NCI-H2227 (cell line): ENCODE data around the gene EDC3.
"Not testable (repeated sequence)": the region's sequence is repeated elsewhere in the genome, so short reads cannot be mapped to it uniquely, and the experiment has no call there.

ENCODE experiments used
- DNase-seq: peaks from one replicate; lab custom pipeline; 2025; ENCODE audit not compliant: unreplicated experiment; lab: John Stamatoyannopoulos, UW

The EDC3 gene

DNA sequence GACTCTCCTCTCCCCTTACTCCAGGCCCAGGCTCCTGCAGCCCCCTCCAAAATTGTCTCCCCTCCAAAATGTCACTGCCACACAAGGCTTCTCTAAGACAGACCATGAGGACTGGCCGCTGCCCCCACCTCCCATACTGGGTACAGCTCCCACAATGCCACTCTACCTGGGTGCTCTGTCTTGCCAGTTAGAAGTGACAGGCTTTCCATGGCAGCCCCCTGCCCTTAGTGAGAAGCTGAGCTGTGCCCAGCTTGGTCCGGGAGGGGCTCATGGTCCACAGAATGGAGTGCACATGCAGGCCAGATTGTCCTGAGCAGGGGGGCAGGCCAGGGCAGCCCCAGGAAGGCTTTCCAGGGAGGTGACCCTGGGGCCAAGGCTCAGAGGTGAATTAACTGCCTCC lies 83.1 kb downstream of the EDC3 start:
- no peak for DNase-seq

DNA sequence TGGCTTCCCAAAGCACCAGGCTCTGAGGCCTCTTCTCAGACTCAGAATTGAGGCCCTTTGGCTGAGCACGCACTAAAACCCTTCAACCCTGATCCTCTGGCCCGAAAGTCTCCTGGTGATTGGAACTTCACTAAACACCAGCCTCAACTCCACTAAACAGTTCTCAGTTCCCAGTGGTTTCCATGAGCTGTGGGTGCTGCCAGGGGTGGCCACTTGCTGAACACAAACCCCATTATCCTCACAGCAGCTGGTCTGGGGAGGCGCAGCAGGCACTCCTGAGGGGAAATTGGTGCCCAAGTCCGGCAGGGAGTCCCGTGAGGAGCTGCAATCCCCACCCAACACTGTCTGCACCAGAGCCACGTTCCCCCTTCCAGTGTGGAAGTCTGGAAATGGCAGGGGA lies 84.0 kb downstream of the EDC3 start:
- no peak for DNase-seq

DNA sequence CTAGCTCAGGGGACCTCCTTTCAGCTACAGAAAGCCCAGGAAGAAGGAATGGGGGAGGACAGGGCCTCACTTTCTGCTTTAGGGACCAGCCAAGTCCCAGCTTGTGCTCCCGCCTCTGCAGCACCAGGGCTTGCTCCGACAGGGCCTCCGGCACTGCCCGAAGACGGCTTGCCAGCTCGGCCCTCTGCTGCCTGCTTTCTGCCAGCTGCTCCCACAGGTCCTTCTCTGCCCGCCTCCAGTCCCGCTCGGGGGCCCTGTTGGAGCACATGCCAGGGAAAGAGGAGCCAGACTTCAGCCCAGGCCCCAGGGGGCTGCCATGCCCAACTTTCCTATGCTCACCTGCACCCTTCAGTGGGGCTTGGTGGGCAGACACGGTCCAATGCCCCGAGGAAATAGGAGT lies 84.5 kb downstream of the EDC3 start:
- no peak for DNase-seq

DNA sequence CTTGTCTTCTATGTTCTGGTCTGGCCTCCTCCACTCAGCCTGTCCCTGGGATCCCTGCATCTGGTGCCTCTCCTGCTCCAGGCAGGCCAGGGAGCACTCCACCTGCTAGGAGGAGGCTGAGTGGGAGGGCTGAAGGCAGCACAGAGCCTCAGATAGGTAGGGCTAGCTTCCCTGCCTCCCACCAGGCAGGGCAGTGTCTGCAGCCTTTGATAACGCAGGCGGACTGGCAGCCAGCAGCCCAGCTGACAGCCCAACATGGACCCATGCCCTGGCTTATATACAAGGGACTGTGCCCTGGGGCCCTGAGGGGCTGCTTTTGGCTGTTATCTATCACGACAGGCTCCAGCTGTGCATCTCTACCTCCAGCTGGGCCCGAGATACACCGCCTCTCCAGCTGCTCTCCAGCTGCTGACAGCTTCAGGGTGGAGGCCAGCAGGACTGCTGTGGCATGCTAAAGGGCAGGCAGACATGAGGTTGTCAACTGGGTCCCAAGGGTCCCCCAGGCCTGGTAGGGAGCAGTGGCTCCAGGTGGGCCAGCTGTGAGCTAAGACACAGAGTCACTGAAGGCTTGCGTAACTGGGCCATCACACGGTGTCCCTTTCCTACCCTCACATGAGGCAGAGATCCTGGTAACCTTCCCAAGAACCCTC lies 85.4 kb downstream of the EDC3 start:
- peak; percentile 21 for DNase-seq

DNA sequence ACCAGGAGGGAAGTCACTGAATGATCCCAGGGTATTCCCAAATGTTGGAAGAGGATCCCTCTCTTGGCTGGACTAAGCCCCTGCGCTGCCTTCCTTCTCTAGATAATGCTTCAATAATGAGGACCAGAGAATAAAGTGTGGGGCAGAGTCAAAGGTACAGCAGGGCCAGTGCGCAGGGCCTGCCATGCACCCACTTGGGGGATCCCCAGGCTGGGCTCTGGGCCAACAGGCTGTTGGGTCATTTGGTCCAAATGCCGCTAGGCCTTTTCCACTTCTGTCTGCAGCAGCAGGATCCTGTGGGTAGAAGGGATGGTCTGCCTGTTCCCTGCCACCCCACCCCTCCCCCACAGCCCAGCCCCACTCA lies 85.9 kb downstream of the EDC3 start:
- DNase-seq = no peak

DNA sequence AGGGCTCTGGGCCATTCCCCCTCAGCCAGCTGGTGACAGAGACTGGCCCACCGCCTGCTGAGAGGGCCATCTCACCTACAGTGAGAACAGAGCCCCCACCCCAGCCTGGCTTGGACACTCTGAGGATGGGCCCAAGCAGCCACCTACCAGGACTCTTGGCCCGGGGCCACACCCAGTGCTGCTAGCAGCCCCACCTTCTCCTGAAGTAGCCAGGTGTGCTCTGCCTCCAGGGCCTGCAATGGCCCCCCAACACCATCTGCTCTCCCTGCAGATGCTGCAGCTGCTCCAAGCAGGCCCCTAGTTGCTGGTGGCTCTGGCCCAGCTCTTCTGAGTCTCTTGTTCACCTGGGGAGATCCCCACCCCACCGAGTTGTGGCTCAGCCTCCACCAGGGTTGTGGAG lies 87.0 kb downstream of the EDC3 start:
- DNase-seq = no peak

DNA sequence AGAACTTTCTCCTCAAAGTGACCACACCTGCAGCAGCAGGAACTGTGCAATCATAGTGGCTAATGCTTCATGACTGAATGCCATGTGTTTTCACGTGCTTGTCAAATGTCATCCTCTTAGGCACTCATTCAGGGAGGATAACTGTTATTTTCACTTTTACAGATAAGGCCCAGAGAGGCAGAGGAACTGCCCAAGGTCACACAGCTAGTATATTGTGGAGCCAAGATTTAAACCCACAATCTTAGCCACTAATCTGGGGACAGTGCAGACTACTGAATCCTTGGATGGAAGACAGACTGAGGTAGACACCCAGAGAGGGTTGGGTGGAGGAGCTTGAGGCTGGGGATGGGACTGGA lies 90.1 kb downstream of the EDC3 start:
- no peak for DNase-seq

DNA sequence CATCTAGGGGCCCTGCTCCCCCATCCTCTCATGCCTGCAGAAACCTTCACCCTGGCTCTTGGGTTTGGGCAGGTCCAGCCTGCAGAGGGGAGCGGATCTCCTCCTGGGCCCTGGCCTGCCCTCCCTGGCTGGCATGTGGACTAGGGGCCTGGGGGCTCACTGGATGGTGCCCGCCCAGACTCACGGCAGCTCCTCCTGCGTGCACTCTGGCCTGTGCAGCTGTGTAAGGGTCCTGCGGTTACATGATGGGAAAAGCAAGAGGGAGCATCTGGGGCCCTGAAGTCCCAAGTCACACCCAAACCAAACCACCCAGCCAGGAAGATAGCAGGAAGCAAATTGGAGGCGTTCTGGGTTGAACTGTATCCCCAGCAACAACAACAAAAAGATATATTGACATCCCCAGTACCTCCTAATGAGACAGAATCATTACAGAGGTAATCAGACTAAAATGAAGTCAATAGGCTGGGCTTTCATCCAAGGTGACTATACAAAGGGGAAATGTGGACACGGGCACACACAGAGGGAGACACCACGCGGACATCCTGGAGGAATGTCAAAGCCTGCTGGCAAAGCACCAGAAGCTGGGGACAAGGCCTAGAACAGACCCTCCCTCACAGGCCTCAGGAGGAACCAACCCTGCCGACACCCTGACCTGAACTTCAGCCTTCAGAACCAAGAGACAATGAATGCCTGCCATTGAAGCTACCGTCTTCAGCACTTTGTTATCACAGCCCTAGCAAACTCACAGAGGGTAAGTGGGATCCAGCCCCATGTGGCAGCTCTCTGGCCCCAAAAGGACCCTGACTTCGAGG lies 90.6 kb downstream of the EDC3 start:
- no peak for DNase-seq

DNA sequence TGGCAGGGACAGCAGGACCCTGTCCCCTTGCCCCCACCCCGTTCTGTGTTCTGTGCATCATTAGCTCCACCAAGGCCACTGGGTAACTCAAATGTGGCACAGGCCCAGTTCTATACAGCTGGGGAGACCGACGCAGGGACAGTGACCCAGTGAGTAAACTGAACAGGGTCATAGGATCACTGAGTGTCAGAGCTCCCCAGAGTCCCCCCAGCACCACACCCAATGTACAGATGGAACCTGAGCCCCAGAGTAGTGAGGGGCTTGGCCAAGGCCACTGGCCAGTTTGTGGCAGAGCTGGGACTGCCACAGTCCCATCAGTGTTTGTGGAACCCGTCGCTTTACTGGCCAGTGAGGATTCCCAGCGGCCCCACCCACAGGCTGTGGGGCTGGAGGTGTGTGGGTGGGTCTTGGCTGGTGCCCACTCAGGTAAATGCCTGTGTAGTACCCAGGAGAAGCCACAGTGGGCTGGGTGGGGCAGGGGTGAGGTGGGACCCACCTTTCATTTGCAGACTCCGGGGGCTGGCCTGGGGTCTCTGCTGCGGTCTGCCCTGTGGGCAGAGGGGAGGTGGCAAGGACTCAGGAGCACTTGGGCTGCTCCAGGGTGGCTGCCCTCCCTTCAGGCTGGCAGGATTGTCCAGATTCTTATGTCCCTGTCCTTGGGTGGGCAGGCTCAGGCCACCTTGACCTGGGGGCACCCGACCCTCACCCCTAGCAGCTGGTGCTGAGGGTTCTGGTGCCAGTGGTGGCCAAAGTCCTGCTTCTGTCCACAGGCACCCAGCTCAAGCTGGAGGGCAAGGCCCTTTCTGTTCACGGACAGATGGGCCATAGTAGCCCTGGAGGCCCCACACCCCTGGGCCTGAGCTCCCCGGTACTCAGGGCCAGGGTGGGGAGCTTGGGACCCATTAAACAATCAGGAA lies 91.8 kb downstream of the EDC3 start:
- no peak for DNase-seq

DNA sequence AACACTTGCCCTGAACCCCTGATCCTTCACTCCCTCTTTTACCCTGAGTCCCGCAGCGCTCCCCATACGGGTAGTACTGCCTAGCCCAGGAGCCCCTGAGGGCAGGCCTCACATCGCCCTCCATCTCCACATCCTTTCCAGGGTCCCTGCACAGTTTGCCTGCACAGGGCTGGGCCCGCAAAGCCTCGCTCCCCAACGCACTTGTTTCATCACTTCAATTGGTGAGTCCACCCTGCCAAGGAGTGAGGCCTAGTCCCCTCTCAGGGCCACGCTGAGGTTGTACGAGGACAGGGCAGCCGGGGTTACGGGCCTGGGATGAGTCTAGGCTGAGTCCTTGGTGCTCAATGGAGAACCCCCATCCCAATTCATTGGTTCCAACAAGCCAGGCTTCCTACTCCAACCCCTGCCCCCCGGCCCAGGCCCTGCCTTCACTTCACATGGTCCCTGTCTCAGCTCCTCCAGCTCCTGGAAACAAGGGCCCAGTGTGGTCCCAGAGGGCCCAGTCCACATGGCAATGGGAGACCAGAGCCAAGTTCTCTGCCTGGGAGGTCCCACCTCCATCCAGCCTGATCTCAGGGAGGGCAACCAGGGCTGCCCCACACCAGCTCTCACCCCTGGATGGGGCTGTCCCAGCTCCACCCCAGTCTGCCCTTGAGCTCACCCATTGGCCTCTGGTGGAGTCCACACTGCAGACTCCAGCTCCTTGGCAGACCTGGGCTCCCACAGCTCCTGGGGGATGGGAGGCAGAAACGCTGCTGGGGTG lies 92.6 kb downstream of the EDC3 start:
- DNase-seq = no peak

DNA sequence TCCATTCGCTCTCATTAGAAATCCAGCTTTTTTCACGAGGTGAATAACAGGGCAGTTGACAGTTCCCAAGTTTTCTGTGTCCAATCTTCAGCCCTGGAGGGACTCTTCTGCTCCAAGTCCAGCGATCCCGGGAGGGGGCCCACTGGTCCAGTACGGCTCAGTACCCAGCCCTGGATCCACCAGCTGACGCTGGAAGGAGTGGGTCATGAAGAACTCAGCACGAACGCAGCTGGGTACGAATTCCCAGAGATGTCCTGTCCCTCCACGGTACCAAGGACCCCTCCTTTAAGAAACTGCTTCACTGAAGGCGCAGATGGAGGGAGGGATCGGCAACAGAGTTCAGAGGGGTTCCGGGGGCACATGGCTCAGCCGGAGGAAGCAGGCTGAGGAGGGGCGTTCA lies 96.7 kb downstream of the EDC3 start:
- DNase-seq = no peak

DNA sequence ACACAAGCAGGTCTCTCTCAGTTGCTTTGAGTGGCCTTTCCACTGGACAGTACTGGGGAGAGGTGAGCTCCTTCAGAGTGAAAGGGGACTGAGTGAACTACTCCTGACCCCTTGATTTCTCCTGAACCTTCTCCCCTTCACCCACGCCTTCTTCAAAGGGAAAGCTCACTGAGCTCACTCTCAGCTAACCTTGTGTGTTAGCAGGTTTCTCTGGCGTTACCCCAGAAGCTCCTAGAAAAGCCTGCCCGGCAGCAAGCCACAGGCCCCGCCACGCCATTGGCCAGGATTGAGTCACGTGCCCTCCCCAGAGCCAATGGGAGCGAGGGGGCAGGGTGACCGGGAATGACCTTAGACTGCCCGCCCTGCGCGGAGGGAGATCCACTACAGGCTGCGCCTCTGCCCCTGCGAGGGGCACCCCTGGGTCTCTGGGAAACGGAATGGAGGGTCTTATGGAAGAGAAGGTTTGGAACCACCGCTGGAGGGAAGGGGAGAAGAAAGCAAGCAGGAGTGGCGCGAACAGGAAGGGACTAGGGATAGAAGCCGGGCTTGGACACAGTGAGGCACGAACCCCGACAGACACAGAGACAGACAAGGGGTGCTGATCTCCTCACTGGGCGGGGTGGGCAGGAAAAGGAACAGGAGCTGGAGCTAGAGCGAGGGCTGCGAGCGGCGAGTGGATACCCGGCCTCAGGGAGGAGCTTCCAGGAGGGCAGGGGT lies 97.5 kb downstream of the EDC3 start:
- no peak for DNase-seq

DNA sequence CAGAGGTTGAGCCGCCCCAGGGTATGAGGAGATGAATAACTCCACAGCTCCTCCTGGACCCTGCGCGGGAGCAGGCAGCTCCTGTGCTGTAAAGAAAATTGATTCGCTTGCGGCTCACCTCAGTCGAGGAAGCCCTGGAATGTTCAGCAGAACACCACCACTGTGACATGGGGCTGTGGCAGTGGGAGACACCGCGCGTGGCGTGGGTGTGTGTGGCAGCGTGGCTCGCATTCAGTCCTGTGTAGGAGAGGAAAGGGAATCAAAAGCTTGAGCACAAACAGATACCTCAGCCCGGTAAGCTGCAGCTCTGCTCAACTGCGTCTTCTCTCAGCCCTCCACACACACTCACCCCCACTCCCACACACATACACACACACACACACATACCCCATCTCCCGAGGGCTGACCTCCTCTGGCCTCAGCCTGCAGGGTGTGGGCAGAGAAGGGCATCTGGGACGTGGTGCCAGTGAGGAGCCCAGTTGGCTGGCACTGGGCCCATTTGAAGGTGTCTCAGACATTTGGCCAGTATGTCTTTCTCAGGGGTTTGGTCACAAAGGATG lies 98.6 kb downstream of the EDC3 start:
- not testable (repeated sequence) for DNase-seq

DNA sequence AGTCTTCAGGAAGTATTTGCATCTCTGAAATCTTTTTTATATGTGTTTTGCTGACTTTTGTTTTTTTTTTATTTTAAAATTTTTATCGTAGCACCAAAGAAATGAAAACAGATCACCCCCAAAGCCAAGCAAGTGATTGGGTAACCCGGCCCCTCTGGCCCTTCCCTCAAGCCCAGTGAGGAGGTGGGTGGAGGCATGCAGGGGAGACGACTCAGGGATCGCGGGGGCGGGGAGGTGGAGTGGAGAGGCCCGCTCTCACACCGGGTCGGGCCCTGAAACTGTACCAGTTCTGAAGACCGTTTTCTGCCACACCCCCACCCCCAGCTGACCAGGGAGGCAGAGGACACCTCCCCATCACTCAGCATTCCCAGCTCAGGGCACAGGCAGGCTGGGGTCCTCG lies 99.1 kb downstream of the EDC3 start:
- not testable (repeated sequence) for DNase-seq

DNA sequence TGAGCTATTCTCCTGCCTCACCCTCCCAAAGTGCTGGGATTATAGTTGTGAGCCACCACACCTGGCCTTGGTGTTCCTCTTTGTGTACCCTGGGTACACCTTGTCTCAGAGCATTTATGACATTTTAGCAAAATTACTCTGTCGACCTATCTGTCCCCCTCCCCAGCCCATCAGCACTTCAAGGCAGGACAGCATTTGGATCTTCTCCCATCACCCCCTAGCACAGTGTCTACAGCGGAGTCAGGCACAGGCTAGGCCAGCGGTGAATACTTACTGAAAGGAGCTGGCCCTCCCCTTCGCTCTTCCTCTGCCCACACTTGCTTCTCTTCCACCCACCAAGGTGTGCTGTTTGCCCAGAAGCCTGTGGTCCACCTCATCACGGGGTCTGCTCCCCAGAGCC lies 100.6 kb downstream of the EDC3 start:
- DNase-seq = no peak

DNA sequence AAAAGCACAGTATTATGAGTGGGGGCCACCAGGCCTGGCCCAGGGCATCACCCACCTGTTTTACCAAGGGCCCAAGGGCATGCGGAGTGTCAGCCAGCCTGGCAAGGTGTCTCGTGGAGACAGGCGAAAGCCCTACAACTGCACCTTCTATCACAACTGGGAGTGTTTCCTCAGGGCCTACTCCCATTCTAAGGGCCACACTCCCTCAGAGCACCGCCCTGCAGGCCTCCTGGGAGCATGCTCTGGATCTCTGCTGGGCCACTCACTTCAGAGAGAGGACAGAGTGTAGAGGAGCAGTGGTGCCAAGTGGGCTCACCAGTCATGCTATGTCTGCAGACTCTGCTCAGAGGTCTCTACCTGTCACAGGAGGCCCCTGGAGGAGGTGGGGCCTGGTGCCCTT lies 101.4 kb downstream of the EDC3 start:
- DNase-seq = no peak

DNA sequence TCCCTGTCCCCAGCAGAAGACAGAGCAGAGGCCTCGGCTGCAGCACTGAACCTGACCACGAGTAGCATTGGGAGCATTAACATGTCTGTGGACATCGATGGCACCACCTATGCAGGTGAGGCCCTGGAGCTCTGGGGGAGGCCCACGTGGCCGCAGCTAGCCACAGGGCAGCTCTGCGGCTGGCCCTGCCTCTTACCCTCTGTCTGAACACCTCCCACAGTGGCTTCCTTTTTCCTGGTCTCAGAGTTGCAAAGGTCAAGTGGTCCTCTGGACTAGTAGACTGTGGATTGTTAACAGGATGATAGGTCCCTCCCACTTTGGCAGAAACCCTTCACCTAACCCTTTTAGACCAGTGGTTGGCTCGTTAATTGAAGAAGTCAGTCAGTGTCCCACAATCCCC lies 102.7 kb downstream of the EDC3 start:
- DNase-seq = no peak

DNA sequence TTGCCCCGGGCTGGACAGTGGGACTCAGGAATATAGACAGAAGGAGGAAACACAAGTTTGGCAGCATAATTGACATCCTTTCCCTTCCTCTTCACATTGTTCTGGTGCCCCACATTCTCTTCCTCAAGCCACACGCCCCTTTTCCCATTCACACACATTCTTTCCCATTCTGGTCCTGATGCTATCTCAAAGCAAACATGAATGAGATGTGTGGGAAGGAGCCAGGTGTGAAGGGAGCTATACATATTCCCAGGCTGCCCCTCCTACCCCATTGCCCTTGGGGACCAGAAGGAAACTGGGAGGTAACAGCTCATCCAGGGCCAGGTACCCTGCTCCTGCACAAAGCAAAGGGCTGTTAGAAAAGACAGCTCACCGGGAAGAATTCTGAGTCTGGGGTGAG lies 103.6 kb downstream of the EDC3 start:
- no peak for DNase-seq

DNA sequence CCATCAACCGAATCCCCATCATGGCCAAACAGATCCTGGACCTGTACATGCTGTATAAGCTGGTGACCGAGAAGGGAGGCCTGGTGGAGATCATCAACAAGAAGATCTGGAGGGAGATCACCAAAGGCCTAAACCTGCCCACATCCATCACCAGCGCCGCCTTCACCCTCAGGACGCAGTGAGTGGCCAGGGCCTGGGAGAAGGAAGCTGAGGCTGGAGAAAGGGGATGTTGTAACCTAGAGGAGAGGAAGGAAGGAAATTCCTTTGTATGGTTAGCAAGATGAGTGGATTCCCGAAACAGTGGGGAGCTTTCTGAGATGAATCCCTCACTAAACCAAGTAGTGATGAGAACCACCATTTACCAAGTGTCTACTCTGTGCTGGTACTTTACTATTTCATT lies 106.0 kb downstream of the EDC3 start:
- DNase-seq = no peak

DNA sequence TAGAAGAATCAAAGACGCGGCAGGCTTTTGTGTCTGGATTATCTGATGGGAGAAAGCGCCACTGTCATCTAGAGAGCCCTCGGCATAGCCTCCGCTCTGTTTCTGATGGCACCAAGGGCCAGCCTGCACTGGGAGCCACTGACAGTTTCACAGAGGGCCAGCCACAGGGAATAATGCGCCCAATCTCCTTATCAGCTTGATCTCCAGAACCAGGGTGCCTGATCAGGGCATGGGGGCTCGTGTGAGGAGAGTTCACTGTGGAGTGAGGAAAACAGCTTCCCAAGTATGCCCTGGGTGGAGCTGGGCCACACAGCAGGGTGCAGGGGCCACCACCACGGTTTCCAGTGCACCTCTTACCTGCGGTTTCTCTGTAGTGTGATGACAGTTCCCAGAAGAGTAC lies 110.0 kb downstream of the EDC3 start:
- no peak for DNase-seq
